Sigmoid colon (tissue), 7 donors: ENCODE results near the gene ADCY5. TPM values are rescaled to one million over a fixed set of nuclear protein-coding genes. Genes with fewer than 3 reads are reported as not detected.

ENCODE experiments used
- DNase-seq: peaks from one replicate; pipeline ENCODE4 v3.0.0-alpha.2; 2019
- H3K27ac ChIP-seq, 4 donors: fragments of 200-600 bp; sonication (generic); one replicate each; pipeline ENCODE4 v1.5.1; 2016 to 2019; ENCODE audit warnings: mild to moderate bottlenecking in 1 of 4
- H3K27me3 ChIP-seq, 3 donors: fragments of 200-600 bp; sonication (generic); one replicate each; pipeline ENCODE4 v1.5.1; 2019; ENCODE audit warnings: mild to moderate bottlenecking in 1 of 3
- H3K36me3 ChIP-seq, 4 donors: fragments of 200-600 bp; sonication (generic); one replicate each; pipeline ENCODE4 v1.5.1; 2016 to 2019
- H3K4me1 ChIP-seq, 4 donors: fragments of 200-600 bp; sonication (generic); one replicate each; pipeline ENCODE4 v1.5.1; 2017 to 2019
- H3K4me3 ChIP-seq, 4 donors: fragments of 200-600 bp; sonication (generic); one replicate each; pipeline ENCODE4 v1.5.1; 2017 to 2019; ENCODE audit warnings: mild to moderate bottlenecking in 2 of 4, moderate library complexity in 1 of 4
- H3K9me3 ChIP-seq, 4 donors: fragments of 200-600 bp in 3 of 4; sonication (generic) in 3 of 4; one replicate each; pipeline versions ENCODE4 v1.5.1 to v1.6.1; 2013 to 2019
- EP300 ChIP-seq, 4 donors: sonication (generic); formaldehyde crosslinking; IDR thresholded peaks; one replicate each; pipeline ENCODE4 v1.6.1; 2017; ENCODE audit warnings: antibody characterized with exemption in 4 of 4
- POLR2A ChIP-seq, 2 donors: fragments of 450-650 bp; IDR thresholded peaks; one replicate each; pipeline ENCODE4 v1.6.1; 2016; ENCODE audit warnings: antibody characterized with exemption in 2 of 2, mild to moderate bottlenecking in 2 of 2, moderate library complexity in 2 of 2
- POLR2AphosphoS5 ChIP-seq, 4 donors: sonication (generic); formaldehyde crosslinking; IDR thresholded peaks; one replicate each; pipeline ENCODE4 v1.6.1; 2017; ENCODE audit warnings: antibody characterized with exemption in 4 of 4
- WGBS, 2 donors: extraction: QIAGEN DNeasy Blood & Tissue Kit; methylation state at CpG; one replicate each; pipeline ENCODE4 v1.1.7; 2013; 5-methylcytosine and 5-hydroxymethylcytosine counted together
- intact Hi-C: fragments of 100-400 bp; cut with DNase I; formaldehyde crosslinking; loops from one replicate; pipeline ENCODE4 v1.15.1; 2023
- polyA plus RNA-seq, 3 donors: library from polyadenylated mRNA; stranded (reverse); fragments of 200-250 nt; gene quantifications; one replicate each; pipeline ENCODE4 v1.2.3, GENCODE V29; 2013
- total RNA-seq, 4 donors: library from RNA; depleted of rRNA; stranded (reverse); fragments of >200 nt; gene quantifications; one replicate each; pipeline ENCODE4 v1.1.0, GENCODE V29; 2016
- TF ChIP-seq, protein P1 (sequence below), 4 experiments: fragments of 450-650 bp in 3 of 4; fragments of 200-600 bp in 1 of 4; IDR thresholded peaks; one replicate each; pipeline ENCODE4 v1.5.1; 2016 to 2019; ENCODE audit warnings: antibody characterized with exemption in 4 of 4, mild to moderate bottlenecking in 3 of 4, moderate library complexity in 2 of 4
- donor health status: healthy with polysubstance abuse.
- donor health status: Bipolar disorder and iron deficiency.
- donor health status: healthy.

ADCY5 gene
- total and polyA plus RNA-seq, 7 donors = 1.4 to 84.4 (median 39.5) TPM

DNA sequence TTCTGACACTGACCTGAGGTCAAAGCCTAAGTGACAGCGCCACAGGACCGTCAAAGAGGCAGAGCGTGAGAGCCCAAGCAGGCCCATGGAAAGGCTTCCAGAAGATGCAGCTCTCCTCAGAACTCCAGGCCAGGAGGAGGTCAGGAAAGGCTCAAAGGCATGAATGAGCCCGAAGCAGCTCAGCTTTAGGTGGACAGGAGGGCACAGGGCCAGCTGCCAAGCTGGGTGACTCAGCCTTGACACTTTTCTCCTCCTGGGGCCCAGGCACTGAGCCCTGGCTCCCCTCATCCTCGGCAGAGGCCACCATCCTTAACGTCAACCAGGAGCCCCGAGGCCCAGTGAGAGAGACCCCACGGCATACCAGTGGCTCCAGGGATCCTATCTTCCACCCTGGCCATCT is 62.9 kb downstream of the ADCY5 start:
- H3K4me1 ChIP-seq = peaks cover 0 to 100% (median 99%) of the 10 kb centered on the region in 4 donors
- no peaks in the 10 kb centered on the region for H3K9me3 ChIP-seq
- peak overlapping the region; percentile 87 to 93 (median 91) for H3K27ac ChIP-seq
- H3K4me3 ChIP-seq = no peak overlapping the region
- H3K27me3 ChIP-seq = no peaks in the 10 kb centered on the region
- peaks cover 0 to 5% (median 0%) of the 10 kb centered on the region in 4 donors for H3K36me3 ChIP-seq
- DNase-seq = peak; percentile 85
- peak in 2 of 4 donors; percentile 21 to 59 for TF ChIP-seq POLR2AphosphoS5 (IDR thresholded peaks at IDR 0.05)
- TF ChIP-seq POLR2A (IDR thresholded peaks at IDR 0.05) = no peak
- 60 to 70% methylated on average over 8 of the region's 8 CpGs for WGBS, 2 donors
- intact Hi-C loops = loop anchor here (2.0 kb wide), 1 partner anchor 17 kb away; no protein-coding TSS in a partner anchor

DNA sequence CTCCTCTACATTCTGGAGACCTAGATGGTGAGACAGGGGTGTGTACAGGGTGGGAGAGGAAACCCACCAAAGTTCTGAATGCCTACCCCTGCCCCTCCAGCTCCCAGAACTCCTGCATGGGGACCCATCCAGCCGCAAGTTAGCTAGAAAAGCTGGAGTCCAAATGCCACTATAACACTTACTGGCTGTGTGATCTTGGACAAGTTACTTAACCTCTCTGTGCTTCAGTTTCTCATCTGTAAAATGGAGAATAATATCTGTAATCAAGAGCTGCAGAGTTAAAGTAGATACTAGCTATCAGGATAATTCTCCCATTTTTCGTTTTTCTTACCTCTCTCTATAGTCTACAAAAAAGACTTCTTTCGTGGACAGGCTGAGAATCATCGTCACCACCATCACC is 63.4 kb downstream of the ADCY5 start:
- Histone ChIP-seq H3K4me3 (no peak overlapping the region), H3K9me3 (no peaks in the 10 kb centered on the region), H3K27ac (peak overlapping the region; percentile 87 to 93 (median 91)), H3K4me1 (peaks cover 0 to 100% (median 97%) of the 10 kb centered on the region in 4 donors), H3K36me3 (peaks cover 0 to 5% (median 0%) of the 10 kb centered on the region in 4 donors), H3K27me3 (no peaks in the 10 kb centered on the region)
- TF ChIP-seq, protein P1, sequence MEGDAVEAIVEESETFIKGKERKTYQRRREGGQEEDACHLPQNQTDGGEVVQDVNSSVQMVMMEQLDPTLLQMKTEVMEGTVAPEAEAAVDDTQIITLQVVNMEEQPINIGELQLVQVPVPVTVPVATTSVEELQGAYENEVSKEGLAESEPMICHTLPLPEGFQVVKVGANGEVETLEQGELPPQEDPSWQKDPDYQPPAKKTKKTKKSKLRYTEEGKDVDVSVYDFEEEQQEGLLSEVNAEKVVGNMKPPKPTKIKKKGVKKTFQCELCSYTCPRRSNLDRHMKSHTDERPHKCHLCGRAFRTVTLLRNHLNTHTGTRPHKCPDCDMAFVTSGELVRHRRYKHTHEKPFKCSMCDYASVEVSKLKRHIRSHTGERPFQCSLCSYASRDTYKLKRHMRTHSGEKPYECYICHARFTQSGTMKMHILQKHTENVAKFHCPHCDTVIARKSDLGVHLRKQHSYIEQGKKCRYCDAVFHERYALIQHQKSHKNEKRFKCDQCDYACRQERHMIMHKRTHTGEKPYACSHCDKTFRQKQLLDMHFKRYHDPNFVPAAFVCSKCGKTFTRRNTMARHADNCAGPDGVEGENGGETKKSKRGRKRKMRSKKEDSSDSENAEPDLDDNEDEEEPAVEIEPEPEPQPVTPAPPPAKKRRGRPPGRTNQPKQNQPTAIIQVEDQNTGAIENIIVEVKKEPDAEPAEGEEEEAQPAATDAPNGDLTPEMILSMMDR (IDR thresholded peaks at IDR 0.05) = no peak
- TF ChIP-seq POLR2AphosphoS5 (IDR thresholded peaks at IDR 0.05) = no peak
- TF ChIP-seq EP300 (IDR thresholded peaks at IDR 0.05) = no peak
- TF ChIP-seq POLR2A (IDR thresholded peaks at IDR 0.05) = no peak
- 89% methylated on average over 4 of the region's 4 CpGs for WGBS, 2 donors
- no peak for DNase-seq
- intact Hi-C loops = loop anchor here (2.0 kb wide), 1 partner anchor 17 kb away; no protein-coding TSS in a partner anchor

DNA sequence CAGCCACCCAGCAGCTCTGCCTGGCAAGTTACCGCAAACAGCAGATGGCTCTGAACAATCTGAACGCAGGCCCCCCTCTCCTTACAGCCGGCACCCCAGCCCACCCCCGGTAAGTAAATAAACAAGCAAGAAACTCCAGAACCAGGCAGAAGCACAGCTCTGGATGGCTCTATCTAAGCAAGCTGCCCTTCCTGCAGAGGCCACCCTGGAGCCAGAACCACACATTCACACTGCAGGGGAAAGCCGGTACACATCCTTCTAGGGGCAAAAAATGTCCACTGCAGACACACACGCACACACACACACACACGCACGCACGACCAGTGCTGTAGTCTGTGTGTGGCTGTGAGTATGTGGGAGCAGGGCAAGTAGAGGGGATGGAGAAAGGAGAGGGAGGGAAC is 63.9 kb downstream of the ADCY5 start:
- TF ChIP-seq POLR2AphosphoS5 (IDR thresholded peaks at IDR 0.05) (peak; percentile 83 to 90 (median 88)), EP300 (IDR thresholded peaks at IDR 0.05) (peak; percentile 81 to 97 (median 91)), POLR2A (IDR thresholded peaks at IDR 0.05) (peak; percentile 35 to 37)
- TF ChIP-seq, protein P1 (IDR thresholded peaks at IDR 0.05) = peak in 1 of 4 experiments; percentile 14
- 50 to 57% methylated on average over 9 of the region's 9 CpGs for WGBS, 2 donors
- peak overlapping the region; percentile 87 to 93 (median 91) for H3K27ac ChIP-seq
- intact Hi-C loops = loop anchor here (2.0 kb wide), 1 partner anchor 18 kb away; no protein-coding TSS in a partner anchor
- peaks cover 0 to 100% (median 97%) of the 10 kb centered on the region in 4 donors for H3K4me1 ChIP-seq
- H3K9me3 ChIP-seq = no peaks in the 10 kb centered on the region
- peaks cover 0 to 5% (median 0%) of the 10 kb centered on the region in 4 donors for H3K36me3 ChIP-seq
- H3K4me3 ChIP-seq = no peak overlapping the region
- H3K27me3 ChIP-seq = no peaks in the 10 kb centered on the region
- peak; percentile 93 for DNase-seq

GRCh38 chr3:123384256-123384655 is 64.6 kb downstream of the ADCY5 start:
- Histone ChIP-seq H3K36me3 (no peaks in the 10 kb centered on the region), H3K4me3 (no peak overlapping the region), H3K27ac (peak overlapping the region; percentile 87 to 93 (median 91)), H3K4me1 (peaks cover 0 to 100% (median 97%) of the 10 kb centered on the region in 4 donors), H3K27me3 (no peaks in the 10 kb centered on the region), H3K9me3 (no peaks in the 10 kb centered on the region)
- 93 to 94% methylated on average over 8 of the region's 8 CpGs for WGBS, 2 donors
- intact Hi-C loops = loop anchor here (2.0 kb wide), 1 partner anchor 19 kb away; no protein-coding TSS in a partner anchor
- peak; percentile 41 for DNase-seq
- TF ChIP-seq EP300 (IDR thresholded peaks at IDR 0.05) (no peak), POLR2A (IDR thresholded peaks at IDR 0.05) (no peak), POLR2AphosphoS5 (IDR thresholded peaks at IDR 0.05) (no peak)
- TF ChIP-seq, protein P1 (IDR thresholded peaks at IDR 0.05) = no peak

- no peak overlapping the region for H3K4me3 ChIP-seq
- peak overlapping the region; percentile 87 to 93 (median 91) for H3K27ac ChIP-seq
- intact Hi-C loops = loop anchor here (2.0 kb wide), 1 partner anchor 19 kb away; no protein-coding TSS in a partner anchor
Observed at GRCh38 chr3:123383091-123384053, 65.5 kb downstream of the ADCY5 start.

More at GRCh38 chr3:123383091-123384053, 65.5 kb downstream of the ADCY5 start:
- H3K27me3 ChIP-seq = no peaks in the 10 kb centered on the region
- WGBS, 2 donors = 79 to 81% methylated on average over 26 of the region's 26 CpGs
- peaks cover 0 to 94% (median 93%) of the 10 kb centered on the region in 4 donors for H3K4me1 ChIP-seq
- peak; percentile 84 for DNase-seq
- no peaks in the 10 kb centered on the region for H3K36me3 ChIP-seq
- TF ChIP-seq POLR2AphosphoS5 (IDR thresholded peaks at IDR 0.05) (peak in 2 of 4 donors; percentile 15 to 21), POLR2A (IDR thresholded peaks at IDR 0.05) (no peak)
- H3K9me3 ChIP-seq = no peaks in the 10 kb centered on the region
